Measurements from ENCODE around the gene LIMS1.
A peak's percentile ranks its signal among the peaks of the same experiment; 100 is the strongest.
"Not testable (repeated sequence)": the region's sequence is repeated elsewhere in the genome, so short reads cannot be mapped to it uniquely, and the experiment has no call there.

Gene LIMS1

GRCh38 chr2:108588070-108588668, 53.9 kb downstream of the LIMS1 start:
- H3K9me3 ChIP-seq (ENCODE audit: low read length) = no peaks in the 10 kb centered on the region
- H3K4me3 ChIP-seq (ENCODE audit: low read depth in 1 of 2, low read length in 2 of 2) = no peak overlapping the region
- peaks cover 69% of the 10 kb centered on the region for H3K4me1 ChIP-seq (ENCODE audit: insufficient read depth, low read length)
- no peaks in the 10 kb centered on the region for H3K27me3 ChIP-seq (ENCODE audit: control insufficient read depth in 1 of 2, insufficient read depth in 2 of 2, low read length in 2 of 2)
- H3K36me3 ChIP-seq (ENCODE audit: insufficient read depth, low read length) = no peaks in the 10 kb centered on the region
- H3K9ac ChIP-seq (ENCODE audit: low read length) = no peak overlapping the region
- H3K27ac ChIP-seq (ENCODE audit: low read depth, low read length) = peak overlapping the region; percentile 72

- peak overlapping the region; percentile 2 for H3K27ac ChIP-seq (ENCODE audit: low read depth, low read length)
- no peaks in the 10 kb centered on the region for H3K9me3 ChIP-seq (ENCODE audit: low read length)
- H3K4me1 ChIP-seq (ENCODE audit: insufficient read depth, low read length) = peaks cover 75% of the 10 kb centered on the region
- H3K4me3 ChIP-seq (ENCODE audit: low read depth in 1 of 2, low read length in 2 of 2) = no peak overlapping the region
- no peaks in the 10 kb centered on the region for H3K27me3 ChIP-seq (ENCODE audit: control insufficient read depth in 1 of 2, insufficient read depth in 2 of 2, low read length in 2 of 2)
- H3K36me3 ChIP-seq (ENCODE audit: insufficient read depth, low read length) = no peaks in the 10 kb centered on the region
- no peak overlapping the region for H3K9ac ChIP-seq (ENCODE audit: low read length)
Observed at GRCh38 chr2:108589372-108589771, 55.1 kb downstream of the LIMS1 start.

GRCh38 chr2:108589781-108590180, 55.5 kb downstream of the LIMS1 start:
- no peaks in the 10 kb centered on the region for H3K9me3 ChIP-seq (ENCODE audit: low read length)
- H3K9ac ChIP-seq (ENCODE audit: low read length) = no peak overlapping the region
- H3K4me1 ChIP-seq (ENCODE audit: insufficient read depth, low read length) = peaks cover 76% of the 10 kb centered on the region
- H3K27ac ChIP-seq (ENCODE audit: low read depth, low read length) = no peak overlapping the region
- no peaks in the 10 kb centered on the region for H3K36me3 ChIP-seq (ENCODE audit: insufficient read depth, low read length)
- no peaks in the 10 kb centered on the region for H3K27me3 ChIP-seq (ENCODE audit: control insufficient read depth in 1 of 2, insufficient read depth in 2 of 2, low read length in 2 of 2)
- H3K4me3 ChIP-seq (ENCODE audit: low read depth in 1 of 2, low read length in 2 of 2) = no peak overlapping the region

- Histone ChIP-seq H3K36me3 (ENCODE audit: insufficient read depth, low read length) (no peaks in the 10 kb centered on the region), H3K4me1 (ENCODE audit: insufficient read depth, low read length) (peaks cover 85% of the 10 kb centered on the region), H3K27me3 (ENCODE audit: control insufficient read depth in 1 of 2, insufficient read depth in 2 of 2, low read length in 2 of 2) (no peaks in the 10 kb centered on the region), H3K9ac (ENCODE audit: low read length) (no peak overlapping the region), H3K9me3 (ENCODE audit: low read length) (no peaks in the 10 kb centered on the region), H3K27ac (ENCODE audit: low read depth, low read length) (no peak overlapping the region), H3K4me3 (ENCODE audit: low read depth in 1 of 2, low read length in 2 of 2) (no peak overlapping the region)
Observed at GRCh38 chr2:108591163-108591562, 56.9 kb downstream of the LIMS1 start.

- Histone ChIP-seq H3K27ac (ENCODE audit: low read depth, low read length) (peak overlapping the region; percentile 49), H3K27me3 (ENCODE audit: control insufficient read depth in 1 of 2, insufficient read depth in 2 of 2, low read length in 2 of 2) (no peaks in the 10 kb centered on the region), H3K9me3 (ENCODE audit: low read length) (no peaks in the 10 kb centered on the region), H3K9ac (ENCODE audit: low read length) (no peak overlapping the region), H3K36me3 (ENCODE audit: insufficient read depth, low read length) (no peaks in the 10 kb centered on the region), H3K4me1 (ENCODE audit: insufficient read depth, low read length) (peaks cover 65% of the 10 kb centered on the region), H3K4me3 (ENCODE audit: low read depth in 1 of 2, low read length in 2 of 2) (no peak overlapping the region)
Observed at GRCh38 chr2:108593547-108594098, 59.4 kb downstream of the LIMS1 start.

- H3K9me3 ChIP-seq (ENCODE audit: low read length) = no peaks in the 10 kb centered on the region
- H3K9ac ChIP-seq (ENCODE audit: low read length) = no peak overlapping the region
- no peaks in the 10 kb centered on the region for H3K27me3 ChIP-seq (ENCODE audit: control insufficient read depth in 1 of 2, insufficient read depth in 2 of 2, low read length in 2 of 2)
- no peaks in the 10 kb centered on the region for H3K36me3 ChIP-seq (ENCODE audit: insufficient read depth, low read length)
- peak overlapping the region; percentile 27 for H3K27ac ChIP-seq (ENCODE audit: low read depth, low read length)
- H3K4me3 ChIP-seq (ENCODE audit: low read depth in 1 of 2, low read length in 2 of 2) = no peak overlapping the region
- peaks cover 59% of the 10 kb centered on the region for H3K4me1 ChIP-seq (ENCODE audit: insufficient read depth, low read length)
Observed at GRCh38 chr2:108594132-108594981, 60.1 kb downstream of the LIMS1 start.

GRCh38 chr2:108594982-108595464, 60.8 kb downstream of the LIMS1 start:
- Histone ChIP-seq H3K27me3 (ENCODE audit: control insufficient read depth in 1 of 2, insufficient read depth in 2 of 2, low read length in 2 of 2) (no peaks in the 10 kb centered on the region), H3K4me3 (ENCODE audit: low read depth in 1 of 2, low read length in 2 of 2) (no peak overlapping the region), H3K9me3 (ENCODE audit: low read length) (no peaks in the 10 kb centered on the region), H3K9ac (ENCODE audit: low read length) (no peak overlapping the region), H3K4me1 (ENCODE audit: insufficient read depth, low read length) (peaks cover 52% of the 10 kb centered on the region), H3K36me3 (ENCODE audit: insufficient read depth, low read length) (no peaks in the 10 kb centered on the region), H3K27ac (ENCODE audit: low read depth, low read length) (peak overlapping the region; percentile 44)

- H3K9ac ChIP-seq (ENCODE audit: low read length); H3K9me3 ChIP-seq (ENCODE audit: low read length); H3K4me3 ChIP-seq (ENCODE audit: low read depth in 1 of 2, low read length in 2 of 2); H3K27me3 ChIP-seq (ENCODE audit: control insufficient read depth in 1 of 2, insufficient read depth in 2 of 2, low read length in 2 of 2); H3K36me3 ChIP-seq (ENCODE audit: insufficient read depth, low read length): not testable (repeated sequence)
- H3K27ac ChIP-seq (ENCODE audit: low read depth, low read length) = peak overlapping the region; percentile 44
- peaks cover 46% of the 10 kb centered on the region for H3K4me1 ChIP-seq (ENCODE audit: insufficient read depth, low read length)
Observed at GRCh38 chr2:108595771-108596170, 61.5 kb downstream of the LIMS1 start.

GRCh38 chr2:108597105-108597744, 63.0 kb downstream of the LIMS1 start:
- H3K27me3 ChIP-seq (ENCODE audit: control insufficient read depth in 1 of 2, insufficient read depth in 2 of 2, low read length in 2 of 2); H3K27ac ChIP-seq (ENCODE audit: low read depth, low read length); H3K9me3 ChIP-seq (ENCODE audit: low read length); H3K4me3 ChIP-seq (ENCODE audit: low read depth in 1 of 2, low read length in 2 of 2); H3K9ac ChIP-seq (ENCODE audit: low read length); H3K36me3 ChIP-seq (ENCODE audit: insufficient read depth, low read length): not testable (repeated sequence)
- peaks cover 39% of the 10 kb centered on the region for H3K4me1 ChIP-seq (ENCODE audit: insufficient read depth, low read length)

GRCh38 chr2:108601199-108601598, 66.9 kb downstream of the LIMS1 start:
- H3K4me1 ChIP-seq (ENCODE audit: insufficient read depth, low read length) = peaks cover 10% of the 10 kb centered on the region
- H3K27ac ChIP-seq (ENCODE audit: low read depth, low read length); H3K9ac ChIP-seq (ENCODE audit: low read length); H3K9me3 ChIP-seq (ENCODE audit: low read length); H3K36me3 ChIP-seq (ENCODE audit: insufficient read depth, low read length); H3K4me3 ChIP-seq (ENCODE audit: low read depth in 1 of 2, low read length in 2 of 2); H3K27me3 ChIP-seq (ENCODE audit: control insufficient read depth in 1 of 2, insufficient read depth in 2 of 2, low read length in 2 of 2): not testable (repeated sequence)

- Histone ChIP-seq H3K27ac (ENCODE audit: low read depth, low read length) (no peak overlapping the region), H3K27me3 (ENCODE audit: control insufficient read depth in 1 of 2, insufficient read depth in 2 of 2, low read length in 2 of 2) (no peaks in the 10 kb centered on the region), H3K4me3 (ENCODE audit: low read depth in 1 of 2, low read length in 2 of 2) (no peak overlapping the region), H3K9ac (ENCODE audit: low read length) (no peak overlapping the region), H3K9me3 (ENCODE audit: low read length) (no peaks in the 10 kb centered on the region), H3K4me1 (ENCODE audit: insufficient read depth, low read length) (peaks cover 10% of the 10 kb centered on the region), H3K36me3 (ENCODE audit: insufficient read depth, low read length) (no peaks in the 10 kb centered on the region)
Observed at GRCh38 chr2:108602422-108602821, 68.2 kb downstream of the LIMS1 start.

Data from muscle layer of colon (tissue), 2 donors.